Measurements from ENCODE around the gene RPTOR. TPM values are rescaled to one million over a fixed set of nuclear protein-coding genes. Genes with fewer than 3 reads are reported as not detected.

Gene RPTOR
- total RNA-seq, 1 experiment from 2014 or later = 66.7 TPM

DNA sequence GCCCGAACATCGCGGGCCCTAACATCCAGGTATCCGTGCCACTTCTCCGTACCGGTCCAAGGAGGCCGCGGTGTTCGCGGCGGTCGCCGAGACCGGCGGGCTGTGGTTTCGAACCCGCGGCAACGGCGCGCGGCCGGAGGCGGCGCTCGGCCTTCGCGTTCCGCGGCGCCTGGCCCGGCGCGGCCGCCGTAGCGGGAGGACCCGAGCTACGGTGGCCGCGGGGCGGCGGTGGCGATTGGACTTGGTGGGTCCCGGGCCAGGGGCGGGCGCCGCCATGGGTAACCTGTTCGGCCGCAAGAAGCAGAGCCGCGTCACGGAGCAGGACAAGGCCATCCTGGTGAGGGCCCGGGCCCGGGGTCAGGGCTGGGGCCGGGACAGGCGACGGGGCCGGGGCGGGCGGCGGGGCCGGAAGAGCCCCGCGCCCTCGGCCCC is 447.0 kb downstream of the RPTOR start, which contains the start of gene CHMP6:
CHMP6 (plus strand) TSS at position 197 of the 432 bp plus-strand sequence; CDS start at position 275, 78 bp downstream.
- Mint-ChIP-seq H3K27me3 (ENCODE audit: insufficient read depth, unreplicated experiment) (no peaks in the 10 kb centered on the region), H3K9me3 (ENCODE audit: unreplicated experiment) (no peaks in the 10 kb centered on the region), H3K27ac (ENCODE audit: unreplicated experiment) (no peak within 1 kb of the TSS), H3K36me3 (ENCODE audit: insufficient read depth, unreplicated experiment) (peaks cover 13% of the 10 kb centered on the region), H3K4me3 (ENCODE audit: unreplicated experiment) (peak within 1 kb of the TSS; percentile 83), H3K4me1 (ENCODE audit: low read depth, unreplicated experiment) (no peaks in the 10 kb centered on the region)
- Histone ChIP-seq H3K36me3 (ENCODE audit: control insufficient read depth, insufficient read depth, low read length) (no peaks in the 10 kb centered on the region), H3K4me3 (ENCODE audit: low read depth, low read length) (peak within 1 kb of the TSS; percentile 55), H3K9me3 (no peaks in the 10 kb centered on the region), H3K4me1 (peaks cover 13% of the 10 kb centered on the region), H3K27me3 (replicated peaks; ENCODE audit: control insufficient read depth, insufficient read depth, low read length) (no peaks in the 10 kb centered on the region)
- CTCF ChIA-PET = interaction anchor here (0.6 kb wide), 1 partner anchor 231 kb away, joined by 3 read pairs; the partner anchor contains the start of gene CEP131
- POLR2A ChIA-PET = no interaction called here
- TF ChIP-seq CTCF (IDR thresholded peaks at IDR 0.05; ENCODE audit: insufficient read depth in 1 of 2, low read depth in 1 of 2, low read length in 1 of 2, severe bottlenecking in 1 of 2, unreplicated experiment in 1 of 2) = no peak
- peak; percentile 72 to 85 for DNase-seq
- intact Hi-C loops (cut with micrococcal nuclease; ENCODE audit: unreplicated experiment) = no loop called here
- no TSS peak for BruUV-seq (replicated peaks)

DNA sequence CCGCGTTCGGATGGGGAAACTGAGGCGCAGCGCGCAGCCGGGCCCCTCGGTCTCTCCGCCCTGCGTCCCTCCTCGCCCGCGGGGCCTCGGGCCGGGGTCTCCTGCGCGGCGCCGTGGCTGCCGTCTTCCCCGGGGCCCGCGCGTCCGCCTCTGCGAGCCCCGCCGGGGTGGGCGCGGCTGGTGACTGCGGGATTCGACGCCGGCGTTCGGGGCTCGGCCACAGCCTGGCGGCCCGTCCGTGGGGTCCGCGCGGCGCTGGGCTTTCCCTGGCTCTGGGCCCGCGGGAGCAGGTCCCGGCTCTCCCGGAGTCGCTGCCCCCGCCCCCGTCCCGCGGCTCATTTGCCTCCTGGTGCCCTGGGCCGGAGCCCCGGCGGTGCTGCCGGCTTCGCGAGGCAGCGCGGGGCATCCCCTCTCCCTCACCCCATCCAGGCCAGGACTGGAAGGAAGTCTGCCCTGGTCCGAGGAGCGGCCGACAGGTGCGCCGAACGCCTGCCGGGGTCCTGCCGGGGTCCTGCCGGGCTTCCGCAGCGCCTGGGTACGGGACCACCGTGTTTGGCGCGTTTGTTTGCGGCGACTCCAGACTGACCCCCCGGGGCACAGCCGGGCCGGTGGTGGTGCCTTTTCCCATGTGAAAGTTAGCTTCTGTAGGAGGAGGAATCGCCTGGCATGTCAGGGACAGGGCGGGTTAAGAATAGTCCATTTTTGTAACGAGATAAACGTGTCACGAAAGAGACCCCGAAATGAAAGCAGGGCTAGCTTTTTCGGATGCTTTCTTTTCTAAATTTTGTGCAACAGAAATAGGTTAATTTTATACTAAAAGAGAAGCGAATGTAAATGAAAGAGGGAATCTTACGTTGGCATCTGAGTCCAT is 447.7 kb downstream of the RPTOR start:
- Mint-ChIP-seq H3K36me3 (ENCODE audit: insufficient read depth, unreplicated experiment) (peaks cover 13% of the 10 kb centered on the region), H3K4me1 (ENCODE audit: low read depth, unreplicated experiment) (no peaks in the 10 kb centered on the region), H3K4me3 (ENCODE audit: unreplicated experiment) (peak overlapping the region; percentile 83), H3K27me3 (ENCODE audit: insufficient read depth, unreplicated experiment) (no peaks in the 10 kb centered on the region), H3K27ac (ENCODE audit: unreplicated experiment) (no peak overlapping the region), H3K9me3 (ENCODE audit: unreplicated experiment) (no peaks in the 10 kb centered on the region)
- ChIA-PET CTCF (no interaction called here), POLR2A (no interaction called here)
- DNase-seq = peak in 1 of 2 experiments; percentile 27
- no TSS peak for BruUV-seq (replicated peaks)
- H3K36me3 ChIP-seq (ENCODE audit: control insufficient read depth, insufficient read depth, low read length) = no peaks in the 10 kb centered on the region
- no peak for TF ChIP-seq CTCF (IDR thresholded peaks at IDR 0.05; ENCODE audit: insufficient read depth in 1 of 2, low read depth in 1 of 2, low read length in 1 of 2, severe bottlenecking in 1 of 2, unreplicated experiment in 1 of 2)
- peaks cover 13% of the 10 kb centered on the region for H3K4me1 ChIP-seq
- intact Hi-C loops (cut with micrococcal nuclease; ENCODE audit: unreplicated experiment) = no loop called here
- peak overlapping the region; percentile 55 for H3K4me3 ChIP-seq (ENCODE audit: low read depth, low read length)
- no peaks in the 10 kb centered on the region for H3K27me3 ChIP-seq (replicated peaks; ENCODE audit: control insufficient read depth, insufficient read depth, low read length)
- no peaks in the 10 kb centered on the region for H3K9me3 ChIP-seq

- Mint-ChIP-seq H3K36me3 (ENCODE audit: insufficient read depth, unreplicated experiment) (peaks cover 13% of the 10 kb centered on the region), H3K27ac (ENCODE audit: unreplicated experiment) (no peak overlapping the region), H3K4me3 (ENCODE audit: unreplicated experiment) (peak overlapping the region; percentile 69), H3K4me1 (ENCODE audit: low read depth, unreplicated experiment) (no peaks in the 10 kb centered on the region), H3K9me3 (ENCODE audit: unreplicated experiment) (no peaks in the 10 kb centered on the region), H3K27me3 (ENCODE audit: insufficient read depth, unreplicated experiment) (no peaks in the 10 kb centered on the region)
- ChIA-PET POLR2A (no interaction called here), CTCF (no interaction called here)
- intact Hi-C loops (cut with micrococcal nuclease; ENCODE audit: unreplicated experiment) = no loop called here
- H3K4me3 ChIP-seq (ENCODE audit: low read depth, low read length) = no peak overlapping the region
- H3K4me1 ChIP-seq = peaks cover 13% of the 10 kb centered on the region
- TSS peak; percentile 76 for BruUV-seq (replicated peaks)
- TF ChIP-seq CTCF (IDR thresholded peaks at IDR 0.05; ENCODE audit: insufficient read depth in 1 of 2, low read depth in 1 of 2, low read length in 1 of 2, severe bottlenecking in 1 of 2, unreplicated experiment in 1 of 2) = no peak
- H3K9me3 ChIP-seq = no peaks in the 10 kb centered on the region
- H3K27me3 ChIP-seq (replicated peaks; ENCODE audit: control insufficient read depth, insufficient read depth, low read length) = no peaks in the 10 kb centered on the region
- no peak for DNase-seq
- H3K36me3 ChIP-seq (ENCODE audit: control insufficient read depth, insufficient read depth, low read length) = no peaks in the 10 kb centered on the region
Observed at GRCh38 chr17:80992948-80993624, 448.4 kb downstream of the RPTOR start.
